ENCODE data around the gene TLR9.
"Not testable (repeated sequence)": the region's sequence is repeated elsewhere in the genome, so short reads cannot be mapped to it uniquely, and the experiment has no call there.

Gene TLR9

GRCh38 chr3:52225452-52226228, at the start of gene TLR9:
Gene TLR9, minus strand, starts transcription at chr3:52225645. Its CDS starts 116 bp downstream, at chr3:52225529.
- ATAC-seq (peak; percentile 68), DNase-seq (peak; percentile 59)

GRCh38 chr3:52274781-52275180, 49.3 kb upstream of the TLR9 start:
- ATAC-seq, DNase-seq: not testable (repeated sequence)

GRCh38 chr3:52272831-52273230, 47.4 kb upstream of the TLR9 start:
- ATAC-seq (peak; percentile 24), DNase-seq (no peak)

DNA sequence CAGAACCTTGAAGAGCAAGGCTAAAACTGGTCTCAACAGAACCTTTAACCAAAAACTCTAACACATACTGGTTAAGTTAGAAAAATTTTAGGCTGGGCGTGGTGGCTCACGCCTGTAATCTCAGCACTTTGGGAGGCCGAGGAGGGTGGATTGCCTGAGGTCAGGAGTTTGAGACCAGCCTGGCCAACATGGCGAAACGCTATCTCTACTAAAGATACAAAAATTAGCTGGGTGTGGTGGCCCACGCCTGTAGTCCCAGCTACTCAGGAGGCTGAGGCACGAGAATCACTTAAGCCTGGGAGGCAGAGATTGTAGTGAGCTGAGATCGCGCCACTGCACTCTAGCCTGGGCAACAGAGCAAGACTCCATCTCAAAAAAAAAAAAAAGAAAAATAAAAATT, 46.7 kb upstream of the TLR9 start:
- ATAC-seq, DNase-seq: not testable (repeated sequence)

DNA sequence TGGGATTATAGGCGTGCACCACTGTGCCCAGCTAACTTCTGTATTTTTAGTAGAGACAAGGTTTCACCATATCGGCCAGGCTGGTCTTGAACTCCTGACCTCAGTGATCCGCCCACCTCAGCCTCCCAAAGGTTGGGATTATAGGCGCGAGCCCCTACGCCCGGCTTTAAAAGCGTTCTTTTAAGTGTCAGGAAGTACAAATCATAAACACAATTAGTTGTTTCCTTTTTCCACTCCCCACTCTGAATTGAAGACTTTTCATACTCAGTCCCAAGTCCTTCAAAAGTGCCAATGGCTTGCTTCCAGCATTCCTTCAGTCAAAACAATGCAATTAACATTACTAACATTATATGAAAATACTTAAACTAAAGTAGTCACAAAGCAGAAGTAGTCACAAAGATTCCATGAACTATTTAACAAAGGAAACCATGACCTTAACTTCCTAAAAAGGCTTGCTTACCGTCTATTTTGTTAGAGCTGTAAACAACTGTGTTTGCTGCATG, 44.9 kb upstream of the TLR9 start:
- DNase-seq = no peak
- ATAC-seq = no peak

- ATAC-seq (no peak), DNase-seq (no peak)
These were observed 44.3 kb upstream of the TLR9 start for GRCh38 chr3:52269776-52270175.

GRCh38 chr3:52268036-52268435, 42.6 kb upstream of the TLR9 start:
- ATAC-seq (peak; percentile 68), DNase-seq (no peak)

GRCh38 chr3:52265387-52265786, 39.9 kb upstream of the TLR9 start:
- ATAC-seq (no peak), DNase-seq (no peak)

- DNase-seq (no peak), ATAC-seq (no peak)
These were observed 37.0 kb upstream of the TLR9 start for GRCh38 chr3:52262447-52262846.

- ATAC-seq = no peak
These were observed 34.0 kb upstream of the TLR9 start for GRCh38 chr3:52259448-52259847.

DNA sequence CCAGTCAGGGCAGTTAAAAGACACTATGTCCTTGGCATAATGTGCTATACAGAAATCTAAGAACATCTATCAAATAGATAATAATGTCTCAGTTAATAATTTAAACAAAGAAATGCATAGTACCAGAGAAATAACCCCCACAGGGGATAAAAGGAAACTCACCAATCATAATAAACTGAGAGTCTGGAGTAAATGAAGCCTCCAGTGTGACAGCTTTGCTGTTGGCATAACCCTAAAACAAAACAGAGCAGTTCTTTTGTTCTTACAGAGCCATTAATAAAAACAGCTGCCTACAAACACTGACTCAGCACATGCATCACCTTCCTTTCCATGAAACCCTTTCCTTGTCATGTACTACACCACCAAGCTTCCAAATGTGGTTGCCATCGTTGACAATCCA, 33.6 kb upstream of the TLR9 start:
- no peak for ATAC-seq
- DNase-seq = no peak

More at GRCh38 chr3:52259448-52259847, 34.0 kb upstream of the TLR9 start:
- DNase-seq = no peak

GRCh38 chr3:52257911-52258310, 32.5 kb upstream of the TLR9 start:
- ATAC-seq (no peak), DNase-seq (no peak)

GRCh38 chr3:52256622-52257021, 31.2 kb upstream of the TLR9 start:
- no peak for DNase-seq
- no peak for ATAC-seq

DNA sequence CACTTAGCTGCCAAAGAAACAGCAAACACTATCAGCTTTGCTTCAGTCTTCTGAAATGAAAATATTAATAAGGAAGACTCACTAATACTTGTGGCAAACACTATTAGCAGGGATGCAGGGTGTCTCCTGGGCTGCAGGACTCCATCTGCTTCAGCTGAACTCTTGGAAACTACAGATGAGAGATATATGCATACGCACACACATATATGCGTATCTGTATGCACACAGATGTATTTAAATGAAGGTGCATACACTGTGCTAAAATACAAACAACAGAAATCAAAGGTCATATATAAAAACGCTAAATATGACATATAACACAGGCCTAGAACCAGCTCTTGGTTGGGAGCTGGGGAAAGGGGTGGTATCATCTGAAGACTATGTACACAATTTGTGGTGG, 30.7 kb upstream of the TLR9 start:
- ATAC-seq (no peak), DNase-seq (no peak)

- ATAC-seq (no peak), DNase-seq (no peak)
These were observed 29.2 kb upstream of the TLR9 start for GRCh38 chr3:52254608-52255007.

- ATAC-seq (peak; percentile 94), DNase-seq (peak; percentile 82)
These were observed 28.2 kb upstream of the TLR9 start for GRCh38 chr3:52253314-52254304.

DNA sequence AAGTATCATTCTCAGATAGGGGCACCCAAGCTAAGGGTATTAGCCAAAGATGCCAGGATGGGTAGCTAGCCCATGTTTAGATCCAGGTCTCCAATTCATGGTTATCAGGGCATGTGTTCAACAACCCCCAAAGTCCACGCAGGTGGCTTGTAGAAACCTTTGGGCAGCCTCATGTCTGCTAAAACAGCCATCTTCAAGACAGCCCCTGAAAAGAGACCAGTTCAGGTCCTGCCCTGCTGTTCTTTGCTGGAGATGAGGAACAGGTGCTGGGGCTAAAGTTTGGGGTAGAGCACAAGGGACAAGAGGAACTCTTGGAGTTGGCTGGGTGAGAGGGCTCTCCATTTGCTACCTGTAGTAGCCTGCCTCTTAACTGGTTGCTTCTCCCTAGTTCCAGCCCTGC, 24.7 kb upstream of the TLR9 start:
- peak; percentile 3 for DNase-seq
- no peak for ATAC-seq

DNA sequence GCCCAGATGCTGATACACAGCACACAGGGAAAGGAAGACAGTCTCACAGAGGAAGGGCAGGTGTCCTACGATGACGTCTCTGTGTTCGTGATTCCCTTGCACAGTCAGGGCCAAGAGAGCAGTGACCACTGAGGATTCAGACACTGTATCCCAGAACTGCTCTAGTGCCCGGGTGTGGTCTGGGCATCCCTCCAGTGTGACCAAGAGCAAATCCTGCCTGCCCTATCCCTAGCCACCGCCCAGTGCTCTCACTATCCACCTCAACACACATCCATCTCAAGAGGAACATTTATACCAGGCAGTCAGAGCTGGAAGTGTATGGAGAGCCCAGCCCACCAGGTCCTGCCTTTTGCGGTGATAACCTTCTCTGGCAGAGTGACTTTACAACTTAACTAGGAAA, 24.2 kb upstream of the TLR9 start:
- ATAC-seq (no peak), DNase-seq (no peak)

DNA sequence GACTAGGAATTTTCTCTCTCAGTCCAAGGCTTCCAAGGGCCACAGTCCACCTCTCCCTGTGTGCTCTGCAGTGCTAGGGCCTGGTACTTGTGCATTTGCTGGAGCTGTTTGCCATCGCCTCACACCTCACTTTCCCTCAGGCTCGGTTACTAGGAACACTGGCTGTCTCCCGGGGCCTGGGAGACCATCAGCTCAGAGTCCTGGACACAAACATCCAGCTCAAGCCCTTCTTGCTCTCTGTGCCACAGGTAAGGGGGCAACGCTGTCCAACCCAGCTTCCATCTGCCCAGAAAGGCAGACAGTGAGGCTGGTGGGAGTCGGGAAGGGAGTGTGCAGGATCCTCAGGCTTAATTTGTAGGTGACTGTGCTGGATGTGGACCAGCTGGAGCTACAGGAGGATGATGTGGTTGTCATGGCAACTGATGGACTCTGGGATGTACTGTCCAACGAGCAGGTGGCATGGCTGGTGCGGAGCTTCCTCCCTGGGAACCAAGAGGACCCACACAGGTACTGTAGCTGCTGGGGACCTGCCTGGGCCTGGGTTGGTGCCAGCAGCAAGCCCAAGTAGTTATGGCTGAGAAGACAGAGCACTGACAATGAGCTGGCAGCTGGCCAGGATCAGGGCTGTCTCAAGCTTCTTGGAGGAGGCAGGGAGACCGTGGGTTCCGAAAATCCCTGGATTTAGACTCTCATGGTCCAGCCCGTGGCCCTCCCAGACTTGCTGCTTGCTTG, 23.5 kb upstream of the TLR9 start:
- ATAC-seq (no peak), DNase-seq (no peak)

DNA sequence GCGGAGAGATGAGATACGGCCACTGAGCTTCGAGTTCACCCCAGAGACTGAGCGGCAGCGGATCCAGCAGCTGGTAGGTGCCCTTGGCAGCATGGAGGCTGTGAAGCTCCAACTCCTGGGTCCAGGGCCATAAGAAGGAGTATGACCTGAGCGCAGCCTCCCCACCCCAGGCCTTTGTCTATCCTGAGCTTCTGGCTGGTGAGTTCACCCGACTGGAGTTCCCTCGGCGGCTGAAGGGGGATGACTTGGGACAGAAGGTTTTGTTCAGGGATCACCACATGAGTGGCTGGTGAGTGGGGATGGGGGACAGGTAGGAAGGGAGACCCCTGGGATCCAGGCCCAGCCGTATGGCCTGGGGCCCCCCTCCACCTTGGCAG, 22.7 kb upstream of the TLR9 start:
- DNase-seq (no peak), ATAC-seq (no peak)

GRCh38 chr3:52247409-52248164, 22.1 kb upstream of the TLR9 start:
- DNase-seq (no peak), ATAC-seq (no peak)
